GM19099 (cell line): ENCODE results near the gene HECW1.

ENCODE experiments used
- POLR2A ChIP-seq: IDR thresholded peaks from 3 replicates; pipeline ENCODE4 v1.6.1; 2011; ENCODE audit warnings: low read depth; ENCODE audit not compliant: insufficient read length; ENCODE audit errors: extremely low read depth

HECW1 gene

GRCh38 chr7:43612599-43613589 is 500.4 kb downstream of the HECW1 start:
- TF ChIP-seq POLR2A: no peak
